Smooth muscle cell (in vitro differentiated cells): Measurements from ENCODE around the gene ADAT2. TPM values are rescaled to one million over a fixed set of nuclear protein-coding genes. Genes with fewer than 3 reads are reported as not detected.

Experiments used
- DNase-seq: peaks from one replicate; lab custom pipeline; 2025; ENCODE audit not compliant: unreplicated experiment; lab: John Stamatoyannopoulos, UW
- H2AFZ ChIP-seq: fragments of 200-600 bp; sonication (generic); 2 replicates; pipeline ENCODE4 v1.6.0; 2016; ENCODE audit warnings: antibody characterized with exemption, low read depth, mild to moderate bottlenecking
- H3F3A ChIP-seq: fragments of 200-600 bp; sonication (generic); 2 replicates; pipeline ENCODE4 v1.6.0; 2017; ENCODE audit warnings: antibody characterized with exemption, low read depth
- H3K27ac ChIP-seq: fragments of 200-600 bp; sonication (generic); 2 replicates; pipeline ENCODE4 v1.5.1; 2016; ENCODE audit warnings: low read depth, mild to moderate bottlenecking
- H3K27me3 ChIP-seq: fragments of 200-600 bp; sonication (generic); 2 replicates; pipeline ENCODE4 v1.6.1; 2016; ENCODE audit warnings: low read depth, mild to moderate bottlenecking
- H3K36me3 ChIP-seq: fragments of 200-600 bp; sonication (generic); 2 replicates; pipeline ENCODE4 v1.5.1; 2016; ENCODE audit warnings: low read depth
- H3K4me1 ChIP-seq: fragments of 200-600 bp; sonication (generic); 2 replicates; pipeline ENCODE4 v1.5.1; 2016; ENCODE audit warnings: low read depth
- H3K4me2 ChIP-seq: fragments of 200-600 bp; sonication (generic); 2 replicates; pipeline ENCODE4 v1.6.0; 2016; ENCODE audit warnings: mild to moderate bottlenecking
- H3K4me3 ChIP-seq: fragments of 200-600 bp; sonication (generic); 2 replicates; pipeline ENCODE4 v1.5.1; 2016; ENCODE audit warnings: mild to moderate bottlenecking
- H3K79me2 ChIP-seq: fragments of 200-600 bp; sonication (generic); 2 replicates; pipeline ENCODE4 v1.6.0; 2016; ENCODE audit warnings: low read depth, mild to moderate bottlenecking
- H3K9ac ChIP-seq: fragments of 200-600 bp; sonication (generic); 2 replicates; pipeline ENCODE4 v1.6.0; 2016; ENCODE audit warnings: low read depth
- H3K9me3 ChIP-seq: fragments of 200-600 bp; sonication (generic); replicated peaks from 2 replicates; pipeline ENCODE4 v1.5.1; 2016; ENCODE audit warnings: low read depth
- H4K20me1 ChIP-seq: fragments of 200-600 bp; sonication (generic); 2 replicates; pipeline ENCODE4 v1.6.0; 2016; ENCODE audit warnings: low read depth
- CTCF ChIP-seq: fragments of 200-600 bp; sonication (generic); IDR thresholded peaks from 2 replicates; pipeline ENCODE4 v1.5.1; 2017; ENCODE audit warnings: borderline replicate concordance, mild to moderate bottlenecking, antibody characterized with exemption; ENCODE audit not compliant: insufficient read depth, poor library complexity, severe bottlenecking
- WGBS: methylation state at CpG from one replicate; pipeline ENCODE4 v1.1.7; 2016; ENCODE audit warnings: low lambda C conversion rate; 5-methylcytosine and 5-hydroxymethylcytosine counted together
- polyA plus RNA-seq: library from polyadenylated mRNA; unstranded; fragments of >200 nt; fragmentation: Nextera tagmentation; extraction: Ambion mirVana; gene quantifications from 2 replicates; pipeline ENCODE4 v1.2.1, GENCODE V29; 2016
- total RNA-seq: library from RNA; depleted of rRNA; stranded (reverse); fragments of >200 nt; gene quantifications from 2 replicates; pipeline ENCODE4 v1.2.3, GENCODE V29; 2014

The ADAT2 gene
- total and polyA plus RNA-seq, 2 experiments from 2014 or later: 1.5 to 2.3 TPM

GRCh38 chr6:143396497-143397226 lies 53.8 kb downstream of the ADAT2 start:
- H3K4me3 ChIP-seq: no peak overlapping the region
- no peaks in the 10 kb centered on the region for H3K9me3 ChIP-seq
- DNase-seq: no peak
- peak overlapping the region; percentile 38 for H3K4me2 ChIP-seq
- peak overlapping the region; percentile 18 for H3K9ac ChIP-seq
- H3K79me2 ChIP-seq: no peaks in the 10 kb centered on the region
- TF ChIP-seq CTCF: no peak
- H3K27ac ChIP-seq: peak overlapping the region; percentile 82
- peaks cover 5% of the 10 kb centered on the region for H3F3A ChIP-seq
- 64% methylated on average over 10 of the region's 10 CpGs for WGBS
- H3K36me3 ChIP-seq: no peaks in the 10 kb centered on the region
- H2AFZ ChIP-seq: peak overlapping the region; percentile 38
- H4K20me1 ChIP-seq: no peaks in the 10 kb centered on the region
- no peaks in the 10 kb centered on the region for H3K27me3 ChIP-seq
- peaks cover 4% of the 10 kb centered on the region for H3K4me1 ChIP-seq

GRCh38 chr6:143395699-143396098 lies 54.8 kb downstream of the ADAT2 start:
- H3K4me3 ChIP-seq: no peak overlapping the region
- no peak overlapping the region for H2AFZ ChIP-seq
- H3K9ac ChIP-seq: no peak overlapping the region
- no peak for DNase-seq
- no peak overlapping the region for H3K27ac ChIP-seq
- H3K4me1 ChIP-seq: peaks cover 4% of the 10 kb centered on the region
- no peaks in the 10 kb centered on the region for H4K20me1 ChIP-seq
- H3K9me3 ChIP-seq: no peaks in the 10 kb centered on the region
- H3K27me3 ChIP-seq: no peaks in the 10 kb centered on the region
- H3K36me3 ChIP-seq: no peaks in the 10 kb centered on the region
- no peak for TF ChIP-seq CTCF
- 96% methylated on average over 5 of the region's 5 CpGs for WGBS
- no peak overlapping the region for H3K4me2 ChIP-seq
- peaks cover 5% of the 10 kb centered on the region for H3F3A ChIP-seq
- H3K79me2 ChIP-seq: no peaks in the 10 kb centered on the region

GRCh38 chr6:143394389-143394788 lies 56.1 kb downstream of the ADAT2 start:
- H3K27me3 ChIP-seq: no peaks in the 10 kb centered on the region
- no peak overlapping the region for H3K27ac ChIP-seq
- H3K9me3 ChIP-seq: no peaks in the 10 kb centered on the region
- no peak overlapping the region for H3K9ac ChIP-seq
- peaks cover 4% of the 10 kb centered on the region for H3K4me1 ChIP-seq
- no peaks in the 10 kb centered on the region for H3K36me3 ChIP-seq
- DNase-seq: no peak
- H3K4me2 ChIP-seq: no peak overlapping the region
- H2AFZ ChIP-seq: no peak overlapping the region
- TF ChIP-seq CTCF: no peak
- H4K20me1 ChIP-seq: no peaks in the 10 kb centered on the region
- no peak overlapping the region for H3K4me3 ChIP-seq
- H3K79me2 ChIP-seq: no peaks in the 10 kb centered on the region
- peaks cover 5% of the 10 kb centered on the region for H3F3A ChIP-seq
- WGBS: 96% methylated on average over 4 of the region's 4 CpGs

GRCh38 chr6:143390278-143390677 lies 60.2 kb downstream of the ADAT2 start:
- Histone ChIP-seq H3K4me2 (no peak overlapping the region), H3K36me3 (no peaks in the 10 kb centered on the region), H3K79me2 (no peaks in the 10 kb centered on the region), H3K9ac (no peak overlapping the region), H3K4me1 (no peaks in the 10 kb centered on the region), H3K4me3 (no peak overlapping the region), H4K20me1 (no peaks in the 10 kb centered on the region), H2AFZ (no peak overlapping the region), H3K9me3 (no peaks in the 10 kb centered on the region), H3K27ac (no peak overlapping the region), H3F3A (no peaks in the 10 kb centered on the region), H3K27me3 (no peaks in the 10 kb centered on the region)
- no peak for TF ChIP-seq CTCF
- 90% methylated on average over 3 of the region's 3 CpGs for WGBS
- DNase-seq: no peak
